DMS53 (cell line): ENCODE data around the gene BRINP1.

Source experiments
- DNase-seq: peaks from one replicate; lab custom pipeline; 2025; lab: John Stamatoyannopoulos, UW

The BRINP1 gene

GRCh38 chr9:119213471-119213870, 155.8 kb downstream of the BRINP1 start:
- DNase-seq = no peak

DNA sequence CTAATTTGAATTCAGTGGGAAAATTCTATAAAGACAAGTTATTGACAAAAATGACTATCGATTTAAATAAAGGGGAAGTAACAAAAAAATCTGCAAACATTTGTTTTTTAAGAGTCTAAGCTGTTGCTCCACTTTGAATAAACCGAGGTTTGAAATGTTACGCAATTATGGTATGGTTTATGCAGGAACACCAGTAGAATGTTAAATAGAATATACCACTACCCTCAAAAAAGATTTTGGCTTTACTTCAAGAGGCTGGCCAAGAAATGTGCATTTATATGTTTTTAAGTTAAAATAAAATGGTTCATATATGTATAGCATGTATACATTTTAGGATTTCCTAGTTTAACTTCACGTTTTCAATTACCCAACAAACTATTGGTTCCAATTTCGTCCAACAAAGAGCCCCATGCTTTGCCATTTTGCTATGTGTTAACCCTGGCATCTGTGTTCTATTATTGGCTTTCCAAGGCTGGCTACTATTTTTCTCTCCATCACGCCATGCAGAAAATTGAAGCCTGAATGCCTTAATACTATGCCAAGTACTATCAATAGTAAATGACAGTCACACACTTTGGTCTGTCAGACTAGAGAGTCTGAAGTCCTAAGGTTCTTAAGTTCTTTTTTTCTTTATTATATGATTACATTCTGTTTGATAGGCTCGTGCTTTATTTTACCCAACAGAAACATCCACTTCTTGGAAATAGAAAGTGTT, 171.2 kb downstream of the BRINP1 start:
- DNase-seq = no peak

GRCh38 chr9:119195521-119195920, 173.7 kb downstream of the BRINP1 start:
- no peak for DNase-seq

GRCh38 chr9:119185298-119185697, 183.9 kb downstream of the BRINP1 start:
- no peak for DNase-seq

DNA sequence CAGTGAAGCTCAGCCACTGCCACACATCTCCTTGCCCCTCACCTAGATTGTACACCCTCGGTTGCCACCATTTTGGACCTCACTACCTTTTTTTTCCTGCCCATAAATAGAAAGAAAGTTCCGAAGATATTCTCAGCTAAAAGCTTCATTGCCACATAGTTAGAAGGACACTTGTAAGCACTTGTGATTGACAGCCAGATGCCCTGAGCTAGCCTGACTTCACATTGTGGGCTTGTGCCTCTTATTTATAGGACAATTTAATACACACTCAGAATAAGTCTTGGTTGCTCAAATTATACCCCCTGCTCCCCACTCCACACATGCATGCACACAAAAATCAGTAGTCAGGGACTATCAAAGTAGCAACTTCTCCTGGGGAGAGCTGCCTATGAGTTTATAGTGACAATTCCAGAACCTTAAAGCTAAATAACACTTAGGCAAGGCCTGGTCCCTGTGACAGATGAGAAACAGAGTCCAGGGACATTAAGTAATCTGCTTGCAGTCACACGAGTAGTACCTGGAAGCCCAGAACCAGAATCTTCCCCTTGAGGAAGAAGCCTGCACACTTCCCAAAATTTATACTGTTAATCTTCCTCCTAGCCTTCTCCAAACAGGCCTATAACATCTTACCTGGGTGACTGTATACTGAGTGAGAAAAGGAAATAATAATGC, 184.8 kb downstream of the BRINP1 start:
- no peak for DNase-seq

- DNase-seq = no peak
These were observed 187.7 kb downstream of the BRINP1 start for GRCh38 chr9:119181561-119181960.

DNA sequence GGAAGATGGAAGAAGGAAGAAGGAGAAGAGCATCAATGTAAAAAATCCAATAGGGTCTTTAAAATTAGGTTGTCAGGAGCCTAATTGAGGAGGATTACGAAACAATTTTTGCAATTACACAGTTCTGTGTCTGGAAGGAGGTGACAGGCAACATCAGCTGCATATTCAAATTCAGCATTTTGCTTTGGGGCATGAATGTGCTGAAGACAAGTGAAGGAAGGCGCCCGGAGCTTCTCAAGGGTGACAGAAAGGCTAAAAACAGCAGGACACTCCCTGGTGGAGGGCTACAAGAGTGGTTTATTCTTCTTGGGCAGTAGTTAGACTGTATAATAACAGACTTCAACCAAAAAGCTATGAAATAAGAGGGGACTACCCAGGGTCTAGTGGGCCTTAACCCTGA, 188.3 kb downstream of the BRINP1 start:
- no peak for DNase-seq

- DNase-seq = no peak
These were observed 189.5 kb downstream of the BRINP1 start for GRCh38 chr9:119179701-119180100.

DNA sequence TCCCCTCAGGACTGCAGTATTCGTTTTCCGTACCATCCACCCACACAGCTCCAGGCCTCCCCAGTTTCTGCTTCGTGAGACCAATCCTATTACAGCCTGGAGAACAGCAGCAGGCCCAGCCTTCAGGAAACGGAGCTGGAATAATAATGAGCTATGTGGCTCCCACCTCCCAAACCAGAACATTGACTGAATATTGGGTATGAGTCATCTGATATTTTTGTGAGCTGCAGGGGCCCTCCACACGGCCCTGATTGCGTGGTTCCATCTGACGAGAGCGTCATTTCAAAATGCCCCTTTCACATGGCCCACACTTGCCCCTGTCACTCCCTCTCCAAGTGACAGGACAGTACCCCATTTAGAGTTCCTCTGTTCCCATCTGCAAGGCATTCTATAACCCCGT, 192.0 kb downstream of the BRINP1 start:
- DNase-seq = no peak

DNA sequence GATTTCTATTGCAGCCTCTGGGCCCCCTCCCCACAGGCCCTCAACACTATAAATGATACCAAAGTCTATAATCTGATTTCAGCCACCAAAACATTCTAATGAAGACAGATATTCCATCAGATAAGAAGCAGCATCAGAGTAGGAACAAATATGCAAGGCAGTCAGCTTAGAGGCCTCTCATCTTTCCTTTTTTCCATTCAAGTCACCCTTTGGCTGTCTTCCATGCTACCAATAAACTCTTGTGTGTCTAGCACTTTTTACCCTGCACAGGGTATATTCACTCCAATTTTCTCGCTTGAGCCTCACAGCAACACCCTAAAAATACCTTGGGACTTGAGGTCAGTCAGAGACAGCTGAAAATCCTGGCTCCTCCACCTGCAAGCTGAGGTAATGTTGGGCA, 193.7 kb downstream of the BRINP1 start:
- no peak for DNase-seq

DNA sequence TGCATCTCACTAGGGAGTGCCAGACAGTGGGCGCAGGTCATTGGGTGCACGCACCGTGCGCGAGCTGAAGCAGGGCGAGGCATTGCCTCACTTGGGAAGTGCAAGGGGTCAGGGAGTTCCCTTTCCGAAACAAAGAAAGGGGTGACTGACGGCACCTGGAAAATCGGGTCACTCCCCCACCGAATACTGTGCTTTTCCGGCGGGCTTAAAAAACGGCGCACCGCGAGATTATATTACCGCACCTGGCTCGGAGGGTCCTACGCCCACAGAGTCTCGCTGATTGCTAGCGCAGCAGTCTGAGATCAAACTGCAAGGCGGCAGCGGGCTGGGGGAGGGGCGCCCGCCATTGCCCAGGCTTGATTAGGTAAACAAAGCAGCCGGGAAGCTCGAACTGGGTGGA, 200.0 kb downstream of the BRINP1 start:
- DNase-seq = peak; percentile 62

GRCh38 chr9:119167876-119168275, 201.4 kb downstream of the BRINP1 start:
- DNase-seq = no peak

- no peak for DNase-seq
These were observed 202.0 kb downstream of the BRINP1 start for GRCh38 chr9:119167267-119167666.

DNA sequence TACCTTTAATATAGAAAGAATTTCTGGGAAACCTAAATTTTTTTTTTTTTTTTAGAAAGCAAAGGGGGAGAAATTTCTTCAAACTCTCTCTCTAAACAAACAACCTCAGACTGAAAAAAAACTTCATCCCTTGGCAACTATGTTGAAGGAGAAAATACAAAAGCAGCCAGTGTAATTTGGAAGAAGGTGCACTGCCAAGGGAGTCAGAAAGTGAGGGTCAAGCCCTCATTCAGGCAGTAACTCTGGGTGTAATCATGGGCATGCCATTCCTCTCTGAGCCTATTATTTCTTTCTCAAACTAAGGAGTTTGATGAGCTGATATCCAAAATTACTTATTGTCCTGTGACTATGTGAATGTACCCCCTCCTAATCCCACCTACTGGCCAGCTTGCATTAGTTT, 203.1 kb downstream of the BRINP1 start:
- no peak for DNase-seq

- DNase-seq = peak; percentile 22
These were observed 204.1 kb downstream of the BRINP1 start for GRCh38 chr9:119165131-119165530.

DNA sequence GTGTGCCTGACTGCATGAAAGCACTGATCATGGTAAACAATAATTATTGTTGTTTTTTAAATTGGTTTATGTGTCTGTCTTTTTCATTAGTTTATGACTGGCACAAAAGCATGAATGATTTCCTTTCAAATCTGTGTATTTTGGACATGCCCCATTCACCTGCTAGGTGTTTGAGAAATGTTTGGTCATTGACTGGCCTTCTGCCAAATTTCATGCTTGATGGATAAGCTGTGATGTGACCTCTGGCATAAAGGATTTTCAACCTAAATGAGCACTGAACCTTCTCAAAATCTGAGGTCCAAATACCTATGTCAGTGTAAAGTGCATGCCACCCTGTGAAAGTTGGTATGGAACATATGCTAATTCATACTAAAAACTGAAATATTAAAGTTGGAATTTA, 204.5 kb downstream of the BRINP1 start:
- DNase-seq = peak; percentile 86

DNA sequence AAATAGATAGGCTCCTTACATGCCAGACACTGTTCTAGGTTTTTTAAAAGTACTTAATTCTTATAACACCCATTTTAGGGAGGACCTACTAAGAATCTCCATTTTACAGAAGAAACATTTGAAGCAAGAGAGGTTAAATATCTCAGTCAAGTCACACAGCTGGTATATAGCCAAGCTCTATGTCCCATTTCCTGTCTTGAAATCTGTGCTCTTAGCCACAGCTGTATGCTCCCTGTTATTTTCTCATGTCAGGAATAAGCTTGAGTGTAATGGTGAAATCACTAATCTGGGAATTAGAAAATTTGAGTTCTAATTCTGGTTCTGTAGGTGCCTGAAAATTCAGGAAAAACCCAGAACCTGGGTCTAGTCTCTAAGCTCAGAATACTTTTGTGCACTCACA, 208.7 kb downstream of the BRINP1 start:
- no peak for DNase-seq

- no peak for DNase-seq
These were observed 209.8 kb downstream of the BRINP1 start for GRCh38 chr9:119159386-119159785.

- no peak for DNase-seq
These were observed 212.0 kb downstream of the BRINP1 start for GRCh38 chr9:119157196-119157595.

GRCh38 chr9:119156354-119156753, 212.9 kb downstream of the BRINP1 start:
- DNase-seq = no peak

DNA sequence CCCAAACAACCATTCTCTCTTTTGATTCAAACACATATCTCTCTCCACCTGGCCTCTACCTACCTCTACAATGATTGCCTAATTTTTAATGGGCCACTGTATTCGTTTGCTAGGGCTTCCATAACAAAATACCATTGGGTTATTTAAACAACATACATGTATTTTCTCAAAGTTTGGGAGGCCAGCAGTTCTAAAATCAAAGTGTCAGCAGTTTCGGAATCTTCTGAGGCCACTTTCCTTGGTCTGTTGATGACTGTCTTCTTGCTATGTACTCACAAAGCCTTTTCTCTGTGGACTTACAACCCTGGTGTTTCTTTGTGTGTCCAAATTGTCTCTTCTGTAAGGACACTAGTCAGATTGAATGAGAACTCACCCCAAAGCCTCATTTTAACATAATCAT, 214.7 kb downstream of the BRINP1 start:
- DNase-seq = no peak

DNA sequence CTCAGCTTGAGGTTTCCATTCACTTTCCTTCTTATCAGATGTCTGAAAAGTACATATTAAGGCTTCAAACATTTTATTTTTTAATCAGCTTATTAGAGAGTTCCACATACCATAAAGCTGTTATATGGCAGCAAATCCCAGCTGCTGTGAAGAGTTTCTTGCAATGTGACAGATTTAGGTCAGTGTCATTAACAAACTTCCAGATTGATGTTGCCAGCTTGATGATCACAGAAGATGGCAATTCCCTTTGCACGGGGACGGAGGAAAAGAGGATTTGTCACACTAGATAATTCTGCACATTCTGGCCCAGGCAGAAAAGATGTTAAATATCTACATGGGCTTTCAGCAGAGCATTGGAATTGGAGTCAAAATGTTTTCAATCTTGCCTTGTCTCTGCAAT, 215.8 kb downstream of the BRINP1 start:
- no peak for DNase-seq

DNA sequence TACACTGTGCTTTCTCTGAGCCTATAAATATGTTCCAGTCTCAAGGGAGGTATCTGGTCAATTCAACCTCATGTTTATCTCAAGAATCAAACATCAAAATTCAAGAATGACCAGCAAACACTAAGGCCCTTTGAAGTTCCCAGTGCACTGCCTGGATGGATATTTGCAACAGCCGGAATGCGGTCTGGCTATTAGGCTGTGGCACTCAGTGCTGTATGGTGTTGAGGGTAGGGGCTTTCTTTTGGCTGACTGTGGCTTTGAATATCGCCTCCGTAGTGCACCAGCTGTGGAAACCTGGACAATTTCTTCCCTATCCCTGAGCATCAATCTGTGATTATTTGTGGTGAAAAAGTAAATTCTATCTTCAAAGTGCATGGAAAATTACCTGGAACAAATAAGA, 220.4 kb downstream of the BRINP1 start:
- DNase-seq = no peak

- peak; percentile 37 for DNase-seq
These were observed 231.8 kb downstream of the BRINP1 start for GRCh38 chr9:119137479-119137878.
